ENCODE data around the gene CCKAR. TPM values are rescaled to one million over a fixed set of nuclear protein-coding genes. Genes with fewer than 3 reads are reported as not detected.

The CCKAR gene
- total and polyA plus RNA-seq, 4 experiments from 2014 or later: not detected

DNA sequence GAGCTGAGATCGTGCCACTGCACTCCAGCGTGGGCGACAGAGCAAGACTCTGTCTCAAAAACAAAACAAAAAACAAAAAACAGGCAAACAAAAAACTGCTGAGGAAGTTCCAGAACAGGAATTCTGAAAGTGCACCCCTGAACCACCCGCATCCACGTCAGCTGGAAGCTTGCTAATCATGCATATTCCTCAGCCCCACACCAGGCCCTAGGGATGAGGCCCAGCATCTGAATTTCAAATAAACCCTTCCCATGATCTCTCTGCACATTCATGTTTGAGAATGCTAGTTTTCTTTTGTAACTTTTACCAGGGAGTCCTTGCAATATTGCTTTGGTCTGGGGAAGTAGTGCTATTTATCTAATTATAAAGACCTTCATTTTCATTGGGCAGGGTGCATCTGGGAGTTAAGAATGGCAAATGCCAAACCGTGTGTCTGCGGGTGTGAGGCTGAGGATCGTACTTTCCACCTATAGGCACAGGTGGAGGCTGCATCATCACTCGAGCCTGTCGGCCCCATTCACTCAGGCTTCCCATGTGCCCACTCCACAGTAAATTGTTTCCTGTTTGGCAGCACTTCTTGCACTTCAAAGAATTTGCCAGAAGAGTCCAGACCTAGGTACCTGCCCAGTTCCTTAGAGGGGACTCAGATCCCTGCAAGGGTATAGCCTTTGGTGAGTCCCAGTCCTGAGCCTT, 23.6 kb downstream of the CCKAR start:
- POLR2A ChIA-PET (ENCODE audit: partially characterized antibody): no interaction called here
- H3K36me3 Mint-ChIP-seq: no peaks in the 10 kb centered on the region
- Histone ChIP-seq H3K9me3 (ENCODE audit: control insufficient read depth in 1 of 2, low read length in 2 of 2) (no peaks in the 10 kb centered on the region), H3K27me3 (ENCODE audit: insufficient read depth, low read length) (no peaks in the 10 kb centered on the region), H3K4me3 (ENCODE audit: low read length in 2 of 2) (no peak overlapping the region), H3K36me3 (ENCODE audit: insufficient read depth, low read length) (no peaks in the 10 kb centered on the region), H3K27ac (ENCODE audit: low read depth, low read length) (no peak overlapping the region), H3K4me1 (ENCODE audit: insufficient read depth, low read length) (no peaks in the 10 kb centered on the region)
- CTCF ChIA-PET (ENCODE audit: partially characterized antibody): no interaction called here
- peaks cover 0 to 4% (median 1%) of the 10 kb centered on the region in 8 donors for H3K9me3 Mint-ChIP-seq
- intact Hi-C loops (cut with micrococcal nuclease): no loop called here
- no peaks in the 10 kb centered on the region for H3K4me1 Mint-ChIP-seq
- DNase-seq: no peak
- no peak overlapping the region for H3K27ac Mint-ChIP-seq
- no peak overlapping the region for H3K4me3 Mint-ChIP-seq
- peaks cover 4 to 9% of the 10 kb centered on the region in 2 donors for H3K27me3 Mint-ChIP-seq

DNA sequence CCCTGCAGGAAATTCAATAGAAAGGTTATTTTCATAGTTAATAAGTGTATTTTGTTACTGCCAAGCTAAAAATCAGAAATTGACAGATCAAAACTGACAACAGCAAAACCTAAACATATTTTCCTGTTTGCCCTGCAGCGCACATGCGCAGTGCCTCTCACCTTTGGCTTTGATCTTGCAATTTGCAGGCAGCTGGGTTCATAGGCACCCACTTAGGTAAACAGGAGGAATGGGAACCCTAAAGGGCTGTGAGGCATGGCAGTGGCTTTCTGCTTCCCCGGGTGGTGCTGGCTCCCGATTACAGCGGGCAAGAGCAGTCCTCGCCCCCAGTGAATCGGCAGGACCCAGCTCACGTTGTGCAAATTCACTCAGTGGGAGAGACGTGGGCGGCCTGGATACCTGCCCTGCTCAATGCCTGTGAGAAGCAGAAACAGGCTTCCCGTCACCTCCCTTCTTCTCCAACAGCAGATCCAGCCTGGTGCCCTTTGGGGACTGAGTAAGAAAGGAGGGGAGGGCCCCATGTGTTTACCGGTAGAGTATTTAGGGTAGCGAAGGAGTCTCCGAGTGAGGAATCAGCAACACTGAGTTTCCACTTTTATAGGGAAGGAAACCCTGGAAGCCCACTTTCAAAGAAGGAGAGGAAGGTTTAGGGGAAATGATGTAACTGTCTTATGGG, 25.7 kb downstream of the CCKAR start:
- Histone ChIP-seq H3K27me3 (ENCODE audit: insufficient read depth, low read length) (no peaks in the 10 kb centered on the region), H3K36me3 (ENCODE audit: insufficient read depth, low read length) (no peaks in the 10 kb centered on the region), H3K27ac (ENCODE audit: low read depth, low read length) (no peak overlapping the region), H3K9me3 (ENCODE audit: control insufficient read depth in 1 of 2, low read length in 2 of 2) (no peaks in the 10 kb centered on the region), H3K4me1 (ENCODE audit: insufficient read depth, low read length) (no peaks in the 10 kb centered on the region), H3K4me3 (ENCODE audit: low read length in 2 of 2) (no peak overlapping the region)
- DNase-seq: no peak
- Mint-ChIP-seq H3K27me3 (peaks cover 4 to 5% of the 10 kb centered on the region in 2 donors), H3K4me1 (peaks cover 0 to 1% (median under 1%) of the 10 kb centered on the region in 4 donors), H3K27ac (no peak overlapping the region), H3K4me3 (no peak overlapping the region), H3K36me3 (no peaks in the 10 kb centered on the region), H3K9me3 (peaks cover 0 to 4% (median 0%) of the 10 kb centered on the region in 8 donors)
- ChIA-PET POLR2A (ENCODE audit: partially characterized antibody) (no interaction called here), CTCF (ENCODE audit: partially characterized antibody) (interaction anchor here (1.1 kb wide), 1 partner anchor 18 kb away, joined by 3 read pairs; no protein-coding TSS in a partner anchor)
- intact Hi-C loops (cut with micrococcal nuclease): no loop called here

DNA sequence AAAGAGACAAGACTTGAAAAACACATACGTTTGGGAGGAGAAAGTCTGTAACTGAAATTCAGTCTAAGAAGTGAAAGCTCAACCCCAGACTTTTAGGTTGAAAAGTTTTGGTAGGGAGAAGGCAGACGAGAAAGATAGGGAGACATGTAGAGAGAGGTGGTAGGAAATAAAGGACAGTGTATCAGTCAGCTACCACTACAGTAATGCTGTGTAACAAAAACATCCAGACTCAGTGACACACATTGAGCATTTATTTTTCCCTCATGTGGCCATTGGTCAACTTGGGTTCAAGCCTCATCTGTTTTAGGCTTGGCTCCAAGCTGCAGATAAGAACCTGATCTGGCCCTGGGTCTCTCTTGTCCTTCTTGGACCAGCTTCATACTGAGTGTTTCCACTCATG, 26.9 kb downstream of the CCKAR start:
- Histone ChIP-seq H3K27ac (ENCODE audit: low read depth, low read length) (no peak overlapping the region), H3K4me3 (ENCODE audit: low read length in 2 of 2) (no peak overlapping the region), H3K36me3 (ENCODE audit: insufficient read depth, low read length) (no peaks in the 10 kb centered on the region), H3K27me3 (ENCODE audit: insufficient read depth, low read length) (no peaks in the 10 kb centered on the region), H3K4me1 (ENCODE audit: insufficient read depth, low read length) (no peaks in the 10 kb centered on the region), H3K9me3 (ENCODE audit: control insufficient read depth in 1 of 2, low read length in 2 of 2) (no peaks in the 10 kb centered on the region)
- DNase-seq: no peak
- Mint-ChIP-seq H3K36me3 (no peaks in the 10 kb centered on the region), H3K4me1 (peaks cover 4 to 9% (median 6%) of the 10 kb centered on the region in 4 donors), H3K4me3 (no peak overlapping the region), H3K27ac (no peak overlapping the region), H3K9me3 (peaks cover 0 to 3% (median 0%) of the 10 kb centered on the region in 8 donors), H3K27me3 (peaks cover 3 to 6% of the 10 kb centered on the region in 2 donors)
- ChIA-PET POLR2A (ENCODE audit: partially characterized antibody) (no interaction called here), CTCF (ENCODE audit: partially characterized antibody) (interaction anchor here (0.9 to 8.1 kb wide), 4 partner anchors 12 to 545 kb away, joined by 3 to 82 read pairs (median 3); no protein-coding TSS in a partner anchor)
- intact Hi-C loops (cut with micrococcal nuclease): no loop called here

DNA sequence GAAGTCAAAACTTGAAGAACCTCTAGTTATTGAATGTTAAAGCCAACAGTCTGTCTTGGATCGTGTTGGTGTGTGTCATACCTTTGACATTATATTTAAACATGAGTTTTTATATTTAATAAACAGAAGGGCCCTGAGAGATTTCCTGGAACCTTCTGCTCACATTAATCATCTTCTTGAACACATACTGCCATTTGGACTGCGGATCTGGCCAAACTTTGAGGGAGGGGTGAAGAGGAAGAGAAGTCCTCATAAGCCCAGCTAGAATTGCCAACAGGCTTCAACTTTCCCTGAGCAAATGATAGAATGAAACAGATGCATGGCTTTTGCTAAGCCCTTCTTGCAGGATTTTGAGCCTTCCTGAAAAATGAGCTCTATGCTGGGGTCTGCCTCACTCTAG, 27.4 kb downstream of the CCKAR start:
- Mint-ChIP-seq H3K36me3 (no peaks in the 10 kb centered on the region), H3K4me1 (peaks cover 6 to 13% (median 10%) of the 10 kb centered on the region in 4 donors), H3K9me3 (peaks cover 0 to 3% (median 0%) of the 10 kb centered on the region in 8 donors), H3K4me3 (no peak overlapping the region), H3K27ac (no peak overlapping the region), H3K27me3 (peaks cover 3 to 6% of the 10 kb centered on the region in 2 donors)
- Histone ChIP-seq H3K4me1 (ENCODE audit: insufficient read depth, low read length) (no peaks in the 10 kb centered on the region), H3K27ac (ENCODE audit: low read depth, low read length) (no peak overlapping the region), H3K27me3 (ENCODE audit: insufficient read depth, low read length) (no peaks in the 10 kb centered on the region), H3K36me3 (ENCODE audit: insufficient read depth, low read length) (no peaks in the 10 kb centered on the region), H3K4me3 (ENCODE audit: low read length in 2 of 2) (no peak overlapping the region), H3K9me3 (ENCODE audit: control insufficient read depth in 1 of 2, low read length in 2 of 2) (no peaks in the 10 kb centered on the region)
- ChIA-PET POLR2A (ENCODE audit: partially characterized antibody) (no interaction called here), CTCF (ENCODE audit: partially characterized antibody) (interaction anchor here (0.9 to 8.1 kb wide), 4 partner anchors 11 to 545 kb away, joined by 3 to 82 read pairs (median 3); no protein-coding TSS in a partner anchor)
- intact Hi-C loops (cut with micrococcal nuclease): no loop called here
- no peak for DNase-seq

DNA sequence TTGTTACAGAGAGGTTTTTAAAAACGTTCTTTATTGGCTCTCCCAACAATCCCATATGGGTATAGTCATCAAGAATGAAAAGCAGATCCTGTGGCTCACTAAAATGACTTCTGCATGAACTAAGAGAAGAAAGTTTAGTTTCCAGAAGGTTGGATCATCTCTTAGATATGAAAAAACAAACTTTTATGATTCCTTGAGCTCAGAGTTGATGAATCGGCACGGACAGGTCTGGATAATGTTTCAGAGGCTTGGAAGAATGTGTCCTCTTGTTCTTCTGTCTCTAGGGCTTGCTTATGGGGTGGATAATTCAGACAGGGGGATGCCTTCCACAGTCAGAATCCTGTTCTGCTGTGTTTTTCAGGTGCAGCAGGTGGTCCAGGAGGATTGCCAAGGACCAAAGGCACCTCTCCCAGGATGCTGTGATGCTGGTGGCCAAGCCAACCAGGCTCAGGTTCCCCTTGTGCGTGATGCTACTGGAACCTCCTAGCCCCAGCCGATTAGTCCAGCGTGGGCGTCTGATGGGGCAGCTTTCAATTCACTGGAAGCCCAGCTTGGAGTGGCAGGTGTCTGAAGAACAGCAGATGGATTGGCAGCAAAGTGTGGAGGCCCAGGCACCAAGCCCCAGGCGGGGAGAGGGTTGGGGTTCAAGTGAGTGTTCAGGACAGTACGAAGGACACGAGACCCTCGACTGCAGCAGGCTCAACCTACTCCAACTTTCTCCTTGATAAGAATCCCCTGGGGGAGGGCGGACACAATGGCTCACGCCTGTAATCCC, 30.3 kb downstream of the CCKAR start:
- Mint-ChIP-seq H3K4me3 (no peak overlapping the region), H3K9me3 (peaks cover 0 to 3% (median 0%) of the 10 kb centered on the region in 8 donors), H3K4me1 (peaks cover 6 to 13% (median 10%) of the 10 kb centered on the region in 4 donors), H3K27ac (peak overlapping the region in 1 of 7 donors; percentile 3), H3K27me3 (peaks cover under 1 to 2% of the 10 kb centered on the region in 2 donors), H3K36me3 (no peaks in the 10 kb centered on the region)
- no peaks in the 10 kb centered on the region for H3K4me1 ChIP-seq (ENCODE audit: insufficient read depth, low read length)
- H3K27ac ChIP-seq (ENCODE audit: low read depth, low read length): no peak overlapping the region
- no peaks in the 10 kb centered on the region for H3K9me3 ChIP-seq (ENCODE audit: control insufficient read depth in 1 of 2, low read length in 2 of 2)
- ChIA-PET POLR2A (ENCODE audit: partially characterized antibody) (no interaction called here), CTCF (ENCODE audit: partially characterized antibody) (interaction anchor here (0.7 to 8.1 kb wide), 8 partner anchors 8 to 552 kb away, joined by 3 to 82 read pairs (median 5); partner anchors contain the start of gene TBC1D19)
- no peaks in the 10 kb centered on the region for H3K27me3 ChIP-seq (ENCODE audit: insufficient read depth, low read length)
- no peaks in the 10 kb centered on the region for H3K36me3 ChIP-seq (ENCODE audit: insufficient read depth, low read length)
- no peak overlapping the region for H3K4me3 ChIP-seq (ENCODE audit: low read length in 2 of 2)
- no peak for DNase-seq
- intact Hi-C loops (cut with micrococcal nuclease): loop anchor here (1.0 to 2.0 kb wide), 2 partner anchors 259 to 550 kb away; no protein-coding TSS in a partner anchor

DNA sequence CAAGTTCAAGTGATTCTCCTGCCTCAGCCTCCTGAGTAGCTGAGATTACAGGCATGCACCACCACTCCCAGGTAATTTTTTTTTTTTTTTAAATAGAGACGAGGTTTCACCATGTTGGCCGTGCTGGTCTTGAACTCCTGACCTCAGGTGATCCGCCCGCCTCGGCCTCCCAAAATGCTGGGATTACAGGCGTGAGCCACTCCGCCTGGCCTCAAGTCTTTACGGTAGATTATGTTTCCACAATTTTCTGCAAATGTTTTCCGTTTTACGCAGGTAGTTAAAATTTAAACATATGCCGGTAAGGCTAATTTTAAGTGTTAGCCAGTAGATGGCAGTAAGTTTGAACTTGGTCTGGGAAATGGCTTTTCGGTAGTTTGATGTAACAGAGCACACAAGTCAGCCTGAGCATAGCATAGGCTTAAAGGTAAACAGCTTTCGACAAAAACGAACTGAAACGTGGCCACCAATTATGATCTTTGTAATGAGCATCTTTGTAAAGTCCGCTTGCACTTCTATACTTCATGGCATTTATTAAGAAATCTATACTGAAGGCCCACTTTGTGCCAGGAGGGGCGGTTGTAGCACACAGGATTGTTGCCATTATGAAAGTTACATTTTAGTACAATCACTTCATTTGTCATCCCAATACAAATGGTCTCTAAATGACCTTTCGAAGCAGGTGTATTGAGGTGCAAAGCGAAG, 31.1 kb downstream of the CCKAR start:
- no peaks in the 10 kb centered on the region for H3K4me1 ChIP-seq (ENCODE audit: insufficient read depth, low read length)
- H3K27ac ChIP-seq (ENCODE audit: low read depth, low read length): no peak overlapping the region
- Mint-ChIP-seq H3K4me3 (peak overlapping the region in 7 of 8 donors; percentile 50 to 77 (median 64)), H3K9me3 (peaks cover 0 to 6% (median 0%) of the 10 kb centered on the region in 8 donors), H3K27me3 (peaks cover 0 to 2% of the 10 kb centered on the region in 2 donors), H3K27ac (peak overlapping the region in 2 of 7 donors; percentile 3 to 47), H3K4me1 (peaks cover 6 to 13% (median 10%) of the 10 kb centered on the region in 4 donors), H3K36me3 (no peaks in the 10 kb centered on the region)
- no peak overlapping the region for H3K4me3 ChIP-seq (ENCODE audit: low read length in 2 of 2)
- intact Hi-C loops (cut with micrococcal nuclease): loop anchor here (1.0 to 2.0 kb wide), 2 partner anchors 260 to 551 kb away; no protein-coding TSS in a partner anchor
- H3K27me3 ChIP-seq (ENCODE audit: insufficient read depth, low read length): no peaks in the 10 kb centered on the region
- ChIA-PET CTCF (ENCODE audit: partially characterized antibody) (interaction anchor here (0.7 to 8.1 kb wide), 12 partner anchors 8 to 553 kb away, joined by 3 to 82 read pairs (median 3); partner anchors contain the start of gene TBC1D19), POLR2A (ENCODE audit: partially characterized antibody) (interaction anchor here (0.6 kb wide), 2 partner anchors 261 to 457 kb away, joined by 3 read pairs; no protein-coding TSS in a partner anchor)
- DNase-seq: peak in 4 of 5 donors; percentile 34 to 53 (median 44)
- H3K9me3 ChIP-seq (ENCODE audit: control insufficient read depth in 1 of 2, low read length in 2 of 2): no peaks in the 10 kb centered on the region
- no peaks in the 10 kb centered on the region for H3K36me3 ChIP-seq (ENCODE audit: insufficient read depth, low read length)

Data from CD4-positive, alpha-beta memory T cell (primary cell).